Neural progenitor cell (in vitro differentiated cells): ENCODE measurements around the gene ARHGAP9.

Source experiments
- EZH2 ChIP-seq: fragments of 200-600 bp; sonication (generic); IDR thresholded peaks from 2 replicates; pipeline ENCODE4 v1.6.1; 2017; ENCODE audit warnings: antibody characterized with exemption, mild to moderate bottlenecking, moderate library complexity
- TF ChIP-seq, protein P1 (sequence below): fragments of 200-600 bp; sonication (generic); IDR thresholded peaks from 2 replicates; pipeline ENCODE4 v1.5.1; 2017; ENCODE audit warnings: antibody characterized with exemption, mild to moderate bottlenecking

DNA sequence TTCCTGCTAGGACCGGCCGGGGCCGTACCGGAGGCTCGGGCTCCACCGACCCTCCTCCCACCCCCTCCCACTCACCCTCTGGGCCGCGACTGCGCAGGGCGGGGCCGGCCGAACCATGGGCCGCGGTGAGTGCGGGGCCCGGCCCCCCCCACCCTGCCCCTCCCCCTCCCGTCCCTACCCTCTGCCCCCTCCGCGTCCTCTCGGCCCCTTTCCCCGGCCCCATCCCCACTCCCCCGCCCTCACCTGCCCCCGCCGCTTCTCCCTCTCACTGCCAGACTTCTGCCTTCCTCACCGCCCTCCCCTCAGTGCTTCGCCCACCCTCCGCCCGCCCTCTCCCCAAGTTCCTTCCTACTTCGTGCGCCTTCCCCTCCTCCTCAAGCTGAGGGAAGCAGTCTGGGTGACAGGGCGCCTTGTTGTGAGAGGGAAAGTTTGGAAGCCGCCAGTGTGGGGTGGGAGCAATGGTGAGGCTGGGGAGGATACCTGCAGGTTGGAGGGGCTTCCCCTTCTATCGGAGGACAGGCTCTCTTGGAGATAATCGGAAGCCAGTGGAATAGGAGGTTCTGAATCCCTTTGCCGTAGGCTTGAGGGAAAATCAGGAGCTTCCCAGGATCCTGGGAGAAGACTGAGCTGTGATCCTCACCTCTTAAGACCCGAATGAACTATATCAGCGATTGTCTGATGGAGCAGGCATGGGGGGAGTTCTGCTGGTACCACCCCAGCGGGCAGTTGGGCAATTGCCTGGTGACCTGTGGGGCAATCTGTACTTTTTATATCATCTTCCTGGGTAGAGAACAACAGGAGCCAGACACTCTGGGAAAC is 43.4 kb upstream of the ARHGAP9 start:
- TF ChIP-seq, protein P1, sequence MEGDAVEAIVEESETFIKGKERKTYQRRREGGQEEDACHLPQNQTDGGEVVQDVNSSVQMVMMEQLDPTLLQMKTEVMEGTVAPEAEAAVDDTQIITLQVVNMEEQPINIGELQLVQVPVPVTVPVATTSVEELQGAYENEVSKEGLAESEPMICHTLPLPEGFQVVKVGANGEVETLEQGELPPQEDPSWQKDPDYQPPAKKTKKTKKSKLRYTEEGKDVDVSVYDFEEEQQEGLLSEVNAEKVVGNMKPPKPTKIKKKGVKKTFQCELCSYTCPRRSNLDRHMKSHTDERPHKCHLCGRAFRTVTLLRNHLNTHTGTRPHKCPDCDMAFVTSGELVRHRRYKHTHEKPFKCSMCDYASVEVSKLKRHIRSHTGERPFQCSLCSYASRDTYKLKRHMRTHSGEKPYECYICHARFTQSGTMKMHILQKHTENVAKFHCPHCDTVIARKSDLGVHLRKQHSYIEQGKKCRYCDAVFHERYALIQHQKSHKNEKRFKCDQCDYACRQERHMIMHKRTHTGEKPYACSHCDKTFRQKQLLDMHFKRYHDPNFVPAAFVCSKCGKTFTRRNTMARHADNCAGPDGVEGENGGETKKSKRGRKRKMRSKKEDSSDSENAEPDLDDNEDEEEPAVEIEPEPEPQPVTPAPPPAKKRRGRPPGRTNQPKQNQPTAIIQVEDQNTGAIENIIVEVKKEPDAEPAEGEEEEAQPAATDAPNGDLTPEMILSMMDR, result no peak
- no peak for TF ChIP-seq EZH2
